Mesendoderm (in vitro differentiated cells): Measurements from ENCODE around the gene RBBP6.

Experiments
- DNase-seq: peaks from one replicate; pipeline ENCODE4 v3.0.0; 2013
- H2AK5ac ChIP-seq: 2 replicates; pipeline ENCODE4 v1.6.1; 2013; ENCODE audit warnings: low read length, inconsistent platforms
- H2BK120ac ChIP-seq: 2 replicates; pipeline ENCODE4 v1.6.1; 2013; ENCODE audit warnings: low read depth, mild to moderate bottlenecking, low read length, moderate library complexity, mixed read lengths
- H2BK15ac ChIP-seq: replicated peaks from 2 replicates; pipeline ENCODE4 v1.6.1; 2013; ENCODE audit warnings: low read depth, mild to moderate bottlenecking, moderate library complexity
- H2BK5ac ChIP-seq: 2 replicates; pipeline ENCODE4 v1.6.1; 2013; ENCODE audit warnings: low read length, inconsistent platforms
- H3K18ac ChIP-seq: 2 replicates; pipeline ENCODE4 v1.6.1; 2013; ENCODE audit warnings: mild to moderate bottlenecking, low read length, mixed read lengths
- H3K23ac ChIP-seq: one replicate; pipeline ENCODE4 v1.6.1; 2013; ENCODE audit warnings: low read length
- H3K27ac ChIP-seq: 2 replicates; pipeline ENCODE4 v1.5.1; 2013; ENCODE audit warnings: low read depth, mild to moderate bottlenecking, inconsistent platforms, low read length, moderate library complexity
- H3K27me3 ChIP-seq: 2 replicates; pipeline ENCODE4 v1.6.1; 2013; ENCODE audit warnings: low read length, control low read depth, mild to moderate bottlenecking, inconsistent platforms; ENCODE audit not compliant: insufficient read depth, poor library complexity
- H3K36me3 ChIP-seq: 2 replicates; pipeline ENCODE4 v1.6.1; 2013; ENCODE audit warnings: low read length, inconsistent platforms; ENCODE audit not compliant: control insufficient read depth, insufficient read depth
- H3K4ac ChIP-seq: one replicate; pipeline ENCODE4 v1.6.1; 2013; ENCODE audit warnings: low read depth, mild to moderate bottlenecking, low read length, moderate library complexity
- H3K4me1 ChIP-seq: 2 replicates; pipeline ENCODE4 v1.6.1; 2013; ENCODE audit warnings: low read depth, low read length, inconsistent platforms; ENCODE audit not compliant: control insufficient read depth
- H3K4me2 ChIP-seq: 2 replicates; pipeline ENCODE4 v1.6.1; 2013; ENCODE audit warnings: low read length
- H3K4me3 ChIP-seq: 2 replicates; pipeline ENCODE4 v1.5.1; 2013; ENCODE audit warnings: mild to moderate bottlenecking, low read length
- H3K56ac ChIP-seq: one replicate; pipeline ENCODE4 v1.6.1; 2013; ENCODE audit warnings: low read length
- H3K79me1 ChIP-seq: 2 replicates; pipeline ENCODE4 v1.6.1; 2013; ENCODE audit warnings: low read length, inconsistent platforms
- H3K79me2 ChIP-seq: 2 replicates; pipeline ENCODE4 v1.6.1; 2013; ENCODE audit warnings: mild to moderate bottlenecking, low read length; ENCODE audit not compliant: control insufficient read depth, insufficient read depth
- H3K9ac ChIP-seq: 2 replicates; pipeline ENCODE4 v1.6.1; 2013; ENCODE audit warnings: low read length, inconsistent platforms
- H4K5ac ChIP-seq: one replicate; pipeline ENCODE4 v1.6.1; 2013; ENCODE audit warnings: low read length
- H4K8ac ChIP-seq: one replicate; pipeline ENCODE4 v1.6.1; 2013; ENCODE audit warnings: low read depth, mild to moderate bottlenecking, control low read depth, low read length, moderate library complexity
- WGBS: extraction: QIAGEN DNeasy Blood & Tissue Kit; methylation state at CpG from one replicate; pipeline ENCODE4 v1.1.7; 2013; ENCODE audit warnings: low lambda C conversion rate, missing lambda C conversion rate; ENCODE audit not compliant: insufficient coverage; ENCODE audit errors: extremely low coverage; 5-methylcytosine and 5-hydroxymethylcytosine counted together

RBBP6 gene

DNA sequence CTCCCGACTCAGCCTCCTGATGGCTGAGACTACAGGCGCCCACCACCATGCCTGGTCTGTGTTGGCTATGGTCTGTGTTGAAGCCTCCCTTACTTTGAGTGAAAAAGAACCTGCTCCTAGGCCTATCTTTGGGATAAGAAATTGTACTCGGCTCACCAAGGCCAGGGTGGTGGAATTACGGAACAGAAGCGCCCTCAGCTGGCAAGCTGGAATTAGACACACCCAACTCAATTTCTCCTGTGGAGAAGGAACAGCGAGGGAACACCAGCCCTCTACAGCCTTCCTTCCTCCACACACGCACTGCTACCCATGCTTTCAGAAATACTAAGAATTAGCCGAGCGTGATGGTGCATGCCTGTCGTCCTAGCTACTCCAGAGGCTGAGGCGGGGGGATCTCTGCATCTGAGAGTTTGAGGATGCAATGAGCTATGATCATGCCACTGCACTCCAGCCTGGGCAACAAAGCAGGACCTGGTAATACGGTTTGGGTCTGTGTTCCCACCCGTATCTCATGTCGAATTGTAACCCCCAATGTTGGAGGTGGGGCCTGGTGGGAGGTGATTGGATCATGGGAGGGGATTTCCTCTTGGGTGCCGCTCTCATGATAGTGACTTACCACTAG lies 40.1 kb upstream of the RBBP6 start:
- Histone ChIP-seq H2BK120ac (no peak overlapping the region), H4K8ac (no peak overlapping the region), H3K18ac (no peak overlapping the region), H3K79me1 (no peaks in the 10 kb centered on the region), H3K56ac (no peak overlapping the region), H3K4me2 (no peak overlapping the region), H4K5ac (no peak overlapping the region), H3K4me1 (no peaks in the 10 kb centered on the region), H2BK5ac (no peak overlapping the region), H2BK15ac (no peak overlapping the region), H3K36me3 (no peaks in the 10 kb centered on the region), H3K4me3 (no peak overlapping the region), H3K27me3 (no peaks in the 10 kb centered on the region), H3K27ac (no peak overlapping the region), H2AK5ac (no peak overlapping the region), H3K23ac (no peak overlapping the region), H3K79me2 (no peaks in the 10 kb centered on the region), H3K9ac (no peak overlapping the region), H3K4ac (no peak overlapping the region)
- WGBS: no CpG with 5 or more reads among the region's 15 CpGs
- peak; percentile 75 for DNase-seq

- no peak overlapping the region for H2BK5ac ChIP-seq
- no peak overlapping the region for H2AK5ac ChIP-seq
- no peaks in the 10 kb centered on the region for H3K36me3 ChIP-seq
- H3K79me1 ChIP-seq: no peaks in the 10 kb centered on the region
- no peak overlapping the region for H3K4me3 ChIP-seq
- no peak overlapping the region for H3K4ac ChIP-seq
- H2BK120ac ChIP-seq: no peak overlapping the region
- no peaks in the 10 kb centered on the region for H3K4me1 ChIP-seq
- H3K27me3 ChIP-seq: no peaks in the 10 kb centered on the region
- DNase-seq: peak; percentile 82
- no peak overlapping the region for H3K23ac ChIP-seq
- H4K5ac ChIP-seq: no peak overlapping the region
- H3K27ac ChIP-seq: no peak overlapping the region
- no peaks in the 10 kb centered on the region for H3K79me2 ChIP-seq
- no peak overlapping the region for H3K18ac ChIP-seq
- WGBS: no CpG with 5 or more reads among the region's 18 CpGs
- H4K8ac ChIP-seq: no peak overlapping the region
- no peak overlapping the region for H3K9ac ChIP-seq
- H3K4me2 ChIP-seq: no peak overlapping the region
- no peak overlapping the region for H2BK15ac ChIP-seq
- no peak overlapping the region for H3K56ac ChIP-seq
Observed at GRCh38 chr16:24504472-24505345, 34.7 kb upstream of the RBBP6 start.

- H3K4me2 ChIP-seq: no peak overlapping the region
- no peak for DNase-seq
- H3K79me2 ChIP-seq: no peaks in the 10 kb centered on the region
- H3K27ac ChIP-seq: no peak overlapping the region
- no peak overlapping the region for H4K5ac ChIP-seq
- H2BK5ac ChIP-seq: no peak overlapping the region
- H3K56ac ChIP-seq: no peak overlapping the region
- H3K23ac ChIP-seq: no peak overlapping the region
- no peaks in the 10 kb centered on the region for H3K27me3 ChIP-seq
- no CpG with 5 or more reads among the region's 4 CpGs for WGBS
- H3K4ac ChIP-seq: no peak overlapping the region
- H4K8ac ChIP-seq: no peak overlapping the region
- no peaks in the 10 kb centered on the region for H3K79me1 ChIP-seq
- no peak overlapping the region for H2BK120ac ChIP-seq
- no peak overlapping the region for H2BK15ac ChIP-seq
- no peaks in the 10 kb centered on the region for H3K4me1 ChIP-seq
- H3K36me3 ChIP-seq: no peaks in the 10 kb centered on the region
- H3K4me3 ChIP-seq: no peak overlapping the region
- H3K9ac ChIP-seq: no peak overlapping the region
- no peak overlapping the region for H3K18ac ChIP-seq
- no peak overlapping the region for H2AK5ac ChIP-seq
Observed at GRCh38 chr16:24505959-24506358, 33.4 kb upstream of the RBBP6 start.

DNA sequence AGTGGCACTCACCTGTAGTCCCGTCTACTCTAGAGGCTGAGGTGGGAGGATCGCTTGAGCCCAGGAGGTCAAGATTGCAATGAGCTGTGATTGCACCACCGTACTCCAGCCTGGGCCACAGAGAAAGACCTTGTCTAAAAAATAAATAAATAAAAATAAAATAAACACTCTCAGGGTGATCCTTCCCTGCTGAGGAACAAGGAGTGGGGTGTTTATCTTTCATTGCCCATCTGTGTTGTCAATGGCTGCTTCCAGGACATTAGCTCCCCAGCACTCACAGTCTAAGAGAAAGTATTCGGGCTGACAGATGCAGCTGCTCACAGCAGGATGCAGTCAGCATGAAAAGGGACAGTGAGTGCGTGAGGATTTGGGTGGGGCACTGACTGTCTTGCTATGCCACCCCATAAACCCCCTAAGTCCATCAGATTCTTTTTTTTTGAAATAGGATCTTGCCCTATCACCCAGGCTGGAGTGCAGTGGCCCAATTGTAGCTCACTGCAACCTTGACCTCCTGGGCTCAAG lies 31.3 kb upstream of the RBBP6 start:
- H2BK15ac ChIP-seq: no peak overlapping the region
- no peak overlapping the region for H3K18ac ChIP-seq
- no peak overlapping the region for H3K9ac ChIP-seq
- H3K79me1 ChIP-seq: no peaks in the 10 kb centered on the region
- no peak overlapping the region for H4K5ac ChIP-seq
- no peak for DNase-seq
- no peak overlapping the region for H3K4me3 ChIP-seq
- H3K27ac ChIP-seq: no peak overlapping the region
- H3K36me3 ChIP-seq: no peaks in the 10 kb centered on the region
- WGBS: no CpG with 5 or more reads among the region's 5 CpGs
- no peak overlapping the region for H2BK120ac ChIP-seq
- H3K4me1 ChIP-seq: no peaks in the 10 kb centered on the region
- no peak overlapping the region for H3K4ac ChIP-seq
- no peaks in the 10 kb centered on the region for H3K79me2 ChIP-seq
- H3K23ac ChIP-seq: no peak overlapping the region
- no peak overlapping the region for H2AK5ac ChIP-seq
- H3K27me3 ChIP-seq: no peaks in the 10 kb centered on the region
- H3K56ac ChIP-seq: no peak overlapping the region
- no peak overlapping the region for H3K4me2 ChIP-seq
- no peak overlapping the region for H2BK5ac ChIP-seq
- H4K8ac ChIP-seq: no peak overlapping the region

DNA sequence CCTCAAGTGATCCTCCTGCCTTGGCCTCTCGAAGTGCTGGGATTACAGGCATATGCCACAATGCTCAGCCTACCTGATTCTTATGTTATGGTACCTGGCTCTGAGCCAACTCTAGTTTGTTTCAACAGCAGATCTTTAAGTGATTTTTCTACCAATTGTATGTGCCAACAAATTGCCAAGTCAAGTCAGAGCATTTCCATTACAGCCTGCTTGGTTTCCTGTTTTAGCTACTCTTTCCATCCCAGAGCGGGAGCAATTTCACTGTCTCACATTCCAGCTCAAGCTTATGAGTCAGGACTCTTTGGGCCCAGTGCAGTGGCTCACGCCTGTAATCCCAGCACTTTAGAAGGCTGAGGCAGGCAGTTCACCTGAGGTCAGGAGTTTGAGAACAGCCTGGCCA lies 30.8 kb upstream of the RBBP6 start:
- Histone ChIP-seq H3K79me1 (no peaks in the 10 kb centered on the region), H3K4me2 (no peak overlapping the region), H3K18ac (no peak overlapping the region), H3K4me3 (no peak overlapping the region), H2AK5ac (no peak overlapping the region), H3K4ac (no peak overlapping the region), H4K5ac (no peak overlapping the region), H3K23ac (no peak overlapping the region), H2BK5ac (no peak overlapping the region), H2BK120ac (no peak overlapping the region), H3K9ac (no peak overlapping the region), H3K4me1 (no peaks in the 10 kb centered on the region), H3K36me3 (no peaks in the 10 kb centered on the region), H3K27me3 (no peaks in the 10 kb centered on the region), H3K79me2 (no peaks in the 10 kb centered on the region), H4K8ac (no peak overlapping the region), H3K27ac (no peak overlapping the region), H2BK15ac (no peak overlapping the region), H3K56ac (no peak overlapping the region)
- WGBS: no CpG with 5 or more reads among the region's 3 CpGs
- peak; percentile 45 for DNase-seq
